CD4-positive, alpha-beta memory T cell (primary cell): ENCODE measurements around the gene RASSF1. TPM values are rescaled to one million over a fixed set of nuclear protein-coding genes. Genes with fewer than 3 reads are reported as not detected.
A peak's percentile ranks its signal among the peaks of the same experiment; 100 is the strongest.
"Not testable (repeated sequence)": the region's sequence is repeated elsewhere in the genome, so short reads cannot be mapped to it uniquely, and the experiment has no call there.

Experiments used
- CTCF ChIA-PET: fragments of 350-600 bp; sonication (Branson Sonifier 250); formaldehyde crosslinking; loops from one replicate; lab custom pipeline; 2021; ENCODE audit warnings: inconsistent platforms; ENCODE audit not compliant: partially characterized antibody; lab: Charles Lee
- POLR2A ChIA-PET: fragments of 350-600 bp; sonication (Branson Sonifier 250); formaldehyde crosslinking; loops from one replicate; lab custom pipeline; 2021; ENCODE audit not compliant: partially characterized antibody; lab: Charles Lee
- DNase-seq, 5 donors: peaks; one replicate each; pipeline versions ENCODE4 v3.0.0 to v3.0.0-alpha.2; 2020 to 2022; ENCODE audit warnings: mixed read lengths in 1 of 5
- H3K27ac ChIP-seq: one replicate; pipeline ENCODE4 v1.7.0; 2013; ENCODE audit warnings: low read depth, low read length
- H3K27me3 ChIP-seq: 2 replicates; pipeline ENCODE4 v1.7.0; 2013; ENCODE audit warnings: mild to moderate bottlenecking, low read length, moderate library complexity; ENCODE audit not compliant: insufficient read depth
- H3K36me3 ChIP-seq: 2 replicates; pipeline ENCODE4 v1.7.0; 2013; ENCODE audit warnings: mild to moderate bottlenecking, low read length, moderate library complexity; ENCODE audit not compliant: insufficient read depth
- H3K4me1 ChIP-seq: 2 replicates; pipeline ENCODE4 v1.7.0; 2013; ENCODE audit warnings: mild to moderate bottlenecking, low read length, moderate library complexity; ENCODE audit not compliant: insufficient read depth
- H3K4me3 ChIP-seq, 2 donors: one replicate each; pipeline ENCODE4 v1.7.0; 2013; ENCODE audit warnings: low read length in 2 of 2, mild to moderate bottlenecking in 1 of 2
- H3K9me3 ChIP-seq, 2 donors: one replicate each; pipeline ENCODE4 v1.7.0; 2013; ENCODE audit warnings: low read length in 2 of 2, control low read depth in 1 of 2; ENCODE audit not compliant: control insufficient read depth in 1 of 2
- H3K27ac Mint-ChIP-seq, 7 donors: one replicate each; pipeline ENCODE4 v1.8.0; 2020 to 2021; ENCODE audit warnings: mixed read lengths in 7 of 7, mild to moderate bottlenecking in 6 of 7, inconsistent platforms in 3 of 7, moderate library complexity in 3 of 7
- H3K27me3 Mint-ChIP-seq, 2 donors: one replicate each; pipeline ENCODE4 v1.8.0; 2020 to 2021; ENCODE audit warnings: mixed read lengths in 2 of 2
- H3K36me3 Mint-ChIP-seq, 2 donors: one replicate each; pipeline ENCODE4 v1.8.0; 2020 to 2021; ENCODE audit warnings: mixed read lengths in 2 of 2, inconsistent platforms in 1 of 2, mild to moderate bottlenecking in 1 of 2
- H3K4me1 Mint-ChIP-seq, 4 donors: one replicate each; pipeline ENCODE4 v1.8.0; 2020 to 2021; ENCODE audit warnings: mixed read lengths in 4 of 4, mild to moderate bottlenecking in 1 of 4
- H3K4me3 Mint-ChIP-seq, 8 donors: one replicate each; pipeline ENCODE4 v1.8.0; 2020 to 2021; ENCODE audit warnings: mixed read lengths in 8 of 8, mild to moderate bottlenecking in 7 of 8, moderate library complexity in 6 of 8, inconsistent platforms in 3 of 8
- H3K9me3 Mint-ChIP-seq, 8 donors: one replicate each; pipeline ENCODE4 v1.8.0; 2020 to 2021; ENCODE audit warnings: mixed read lengths in 8 of 8, mild to moderate bottlenecking in 5 of 8, inconsistent platforms in 3 of 8, moderate library complexity in 1 of 8
- intact Hi-C: fragments of 100-400 bp; cut with micrococcal nuclease; formaldehyde crosslinking; loops from one replicate; pipeline ENCODE4 v1.15.1; 2023
- polyA plus RNA-seq, 2 donors: library from polyadenylated mRNA; unstranded; fragments of 300-500 nt; fragmentation: Illumina TruSeq; gene quantifications; one replicate each; pipeline ENCODE4 v1.2.3, GENCODE V29; 2021
- total RNA-seq, 2 experiments: library from RNA; stranded (reverse); gene quantifications; one replicate each; pipeline ENCODE4 v1.2.3, GENCODE V29; 2021

Gene RASSF1
- total and polyA plus RNA-seq, 4 experiments from 2014 or later, result 37.5 to 86.9 (median 72.1) TPM

GRCh38 chr3:50314342-50314741 is 26.3 kb downstream of the RASSF1 start:
- H3K27ac ChIP-seq, result no peak overlapping the region
- peak overlapping the region in 5 of 7 donors; percentile 29 to 86 (median 60) for H3K27ac Mint-ChIP-seq
- CTCF ChIA-PET, result interaction anchor here (1.1 to 4.4 kb wide), 4 partner anchors 14 to 68 kb away, joined by 3 to 21 read pairs (median 5); partner anchors contain the start of genes HYAL3, NAA80 and TUSC2

GRCh38 chr3:50312041-50312440 is 28.6 kb downstream of the RASSF1 start:
- intact Hi-C loops, H3K9me3 Mint-ChIP-seq, H3K4me3 Mint-ChIP-seq, H3K4me3 ChIP-seq, POLR2A ChIA-PET, H3K27me3 Mint-ChIP-seq, H3K27ac Mint-ChIP-seq, H3K36me3 ChIP-seq, H3K9me3 ChIP-seq, H3K36me3 Mint-ChIP-seq, H3K27me3 ChIP-seq, H3K27ac ChIP-seq, CTCF ChIA-PET: not testable (repeated sequence)
- peak in 1 of 5 donors; percentile 8 for DNase-seq
- peaks cover 12 to 17% (median 14%) of the 10 kb centered on the region in 4 donors for H3K4me1 Mint-ChIP-seq
- peaks cover 16% of the 10 kb centered on the region for H3K4me1 ChIP-seq

More at GRCh38 chr3:50314342-50314741, 26.3 kb downstream of the RASSF1 start:
- POLR2A ChIA-PET, result interaction anchor here (1.1 to 14.4 kb wide), 7 partner anchors 8 to 78 kb away, joined by 3 to 144 read pairs (median 6); partner anchors contain the start of genes HYAL2, HYAL3, IFRD2 and NAA80
- no peaks in the 10 kb centered on the region for H3K27me3 Mint-ChIP-seq
- intact Hi-C loops, result no loop called here
- no peaks in the 10 kb centered on the region for H3K9me3 ChIP-seq
- no peaks in the 10 kb centered on the region for H3K27me3 ChIP-seq
- H3K36me3 ChIP-seq, result no peaks in the 10 kb centered on the region
- peaks cover 28% of the 10 kb centered on the region for H3K4me1 ChIP-seq
- H3K4me3 Mint-ChIP-seq, result no peak overlapping the region
- peaks cover 14 to 37% (median 25%) of the 10 kb centered on the region in 4 donors for H3K4me1 Mint-ChIP-seq
- no peak overlapping the region for H3K4me3 ChIP-seq
- DNase-seq, result no peak
- H3K36me3 Mint-ChIP-seq, result peaks cover 0 to 2% of the 10 kb centered on the region in 2 donors
- H3K9me3 Mint-ChIP-seq, result no peaks in the 10 kb centered on the region

- Histone ChIP-seq H3K27me3 (no peaks in the 10 kb centered on the region), H3K36me3 (no peaks in the 10 kb centered on the region), H3K4me1 (peaks cover 12% of the 10 kb centered on the region), H3K4me3 (no peak overlapping the region), H3K9me3 (no peaks in the 10 kb centered on the region), H3K27ac (no peak overlapping the region)
- Mint-ChIP-seq H3K27me3 (no peaks in the 10 kb centered on the region), H3K27ac (peak overlapping the region in 4 of 7 donors; percentile 7 to 57 (median 30)), H3K36me3 (no peaks in the 10 kb centered on the region), H3K9me3 (no peaks in the 10 kb centered on the region), H3K4me1 (peaks cover 11 to 16% (median 14%) of the 10 kb centered on the region in 4 donors), H3K4me3 (no peak overlapping the region)
- DNase-seq, result peak in 1 of 5 donors; percentile 8
- ChIA-PET POLR2A (no interaction called here), CTCF (no interaction called here)
- intact Hi-C loops, result no loop called here
Observed at GRCh38 chr3:50304601-50305000, 36.0 kb downstream of the RASSF1 start.

GRCh38 chr3:50303013-50303815 is 37.4 kb downstream of the RASSF1 start, which contains the start of gene HYAL1:
HYAL1 (minus strand) TSS chr3:50303574; CDS start chr3:50302956, 618 bp downstream.
- Mint-ChIP-seq H3K4me3 (no peak within 1 kb of the TSS), H3K27me3 (no peaks in the 10 kb centered on the region), H3K27ac (no peak within 1 kb of the TSS), H3K4me1 (peaks cover 12 to 29% (median 18%) of the 10 kb centered on the region in 4 donors), H3K36me3 (peaks cover 0 to 7% of the 10 kb centered on the region in 2 donors), H3K9me3 (no peaks in the 10 kb centered on the region)
- Histone ChIP-seq H3K27ac (no peak within 1 kb of the TSS), H3K9me3 (no peaks in the 10 kb centered on the region), H3K4me3 (no peak within 1 kb of the TSS), H3K27me3 (no peaks in the 10 kb centered on the region), H3K4me1 (peaks cover 18% of the 10 kb centered on the region), H3K36me3 (no peaks in the 10 kb centered on the region)
- ChIA-PET CTCF (interaction anchor here (1.0 kb wide), 1 partner anchor 34 kb away, joined by 3 read pairs; no protein-coding TSS in a partner anchor), POLR2A (interaction anchor here (0.9 kb wide), 1 partner anchor 35 kb away, joined by 3 read pairs; no protein-coding TSS in a partner anchor)
- intact Hi-C loops, result no loop called here
- DNase-seq, result peak in 1 of 5 donors; percentile 31

- CTCF ChIA-PET, result interaction anchor here (0.7 to 1.0 kb wide), 2 partner anchors 35 to 265 kb away, joined by 3 read pairs; partner anchors contain the start of gene C3orf18
Observed at GRCh38 chr3:50302095-50303012, 38.3 kb downstream of the RASSF1 start.

GRCh38 chr3:50300681-50301254 is 39.9 kb downstream of the RASSF1 start:
- Mint-ChIP-seq H3K4me1 (peaks cover 15 to 44% (median 27%) of the 10 kb centered on the region in 4 donors), H3K27ac (peak overlapping the region; percentile 95 to 100 (median 100)), H3K4me3 (peak overlapping the region in 6 of 8 donors; percentile 35 to 97 (median 64)), H3K36me3 (peaks cover 0 to 7% of the 10 kb centered on the region in 2 donors), H3K9me3 (no peaks in the 10 kb centered on the region), H3K27me3 (no peaks in the 10 kb centered on the region)
- no peak overlapping the region for H3K4me3 ChIP-seq
- ChIA-PET CTCF (no interaction called here), POLR2A (interaction anchor here (0.6 to 3.8 kb wide), 2 partner anchors 28 to 46 kb away, joined by 3 to 28 read pairs; partner anchors contain the start of gene TUSC2)
- H3K36me3 ChIP-seq, result no peaks in the 10 kb centered on the region
- peaks cover 25% of the 10 kb centered on the region for H3K4me1 ChIP-seq
- no peak overlapping the region for H3K27ac ChIP-seq
- intact Hi-C loops, result no loop called here
- no peaks in the 10 kb centered on the region for H3K9me3 ChIP-seq
- H3K27me3 ChIP-seq, result no peaks in the 10 kb centered on the region
- DNase-seq, result no peak

More at GRCh38 chr3:50302095-50303012, 38.3 kb downstream of the RASSF1 start:
- no peak overlapping the region for H3K4me3 ChIP-seq
- Mint-ChIP-seq H3K4me1 (peaks cover 14 to 37% (median 23%) of the 10 kb centered on the region in 4 donors), H3K9me3 (no peaks in the 10 kb centered on the region), H3K36me3 (peaks cover 0 to 7% of the 10 kb centered on the region in 2 donors), H3K4me3 (peak overlapping the region in 1 of 8 donors; percentile 7), H3K27me3 (no peaks in the 10 kb centered on the region), H3K27ac (peak overlapping the region in 3 of 7 donors; percentile 13 to 57 (median 41))
- H3K4me1 ChIP-seq, result peaks cover 25% of the 10 kb centered on the region
- peak in 1 of 5 donors; percentile 35 for DNase-seq
- intact Hi-C loops, result no loop called here
- no peaks in the 10 kb centered on the region for H3K27me3 ChIP-seq
- POLR2A ChIA-PET, result interaction anchor here (0.9 to 1.0 kb wide), 3 partner anchors 13 to 36 kb away, joined by 3 to 4 read pairs (median 3); partner anchors contain the start of gene TUSC2
- no peaks in the 10 kb centered on the region for H3K9me3 ChIP-seq
- H3K27ac ChIP-seq, result no peak overlapping the region
- H3K36me3 ChIP-seq, result no peaks in the 10 kb centered on the region
